Kidney tubule cell (primary cell): Measurements from ENCODE around the gene SHB.

Experiments used
- DNase-seq: peaks from one replicate; pipeline ENCODE4 v3.0.0-alpha.2; 2018; ENCODE audit warnings: low spot score

The SHB gene

DNA sequence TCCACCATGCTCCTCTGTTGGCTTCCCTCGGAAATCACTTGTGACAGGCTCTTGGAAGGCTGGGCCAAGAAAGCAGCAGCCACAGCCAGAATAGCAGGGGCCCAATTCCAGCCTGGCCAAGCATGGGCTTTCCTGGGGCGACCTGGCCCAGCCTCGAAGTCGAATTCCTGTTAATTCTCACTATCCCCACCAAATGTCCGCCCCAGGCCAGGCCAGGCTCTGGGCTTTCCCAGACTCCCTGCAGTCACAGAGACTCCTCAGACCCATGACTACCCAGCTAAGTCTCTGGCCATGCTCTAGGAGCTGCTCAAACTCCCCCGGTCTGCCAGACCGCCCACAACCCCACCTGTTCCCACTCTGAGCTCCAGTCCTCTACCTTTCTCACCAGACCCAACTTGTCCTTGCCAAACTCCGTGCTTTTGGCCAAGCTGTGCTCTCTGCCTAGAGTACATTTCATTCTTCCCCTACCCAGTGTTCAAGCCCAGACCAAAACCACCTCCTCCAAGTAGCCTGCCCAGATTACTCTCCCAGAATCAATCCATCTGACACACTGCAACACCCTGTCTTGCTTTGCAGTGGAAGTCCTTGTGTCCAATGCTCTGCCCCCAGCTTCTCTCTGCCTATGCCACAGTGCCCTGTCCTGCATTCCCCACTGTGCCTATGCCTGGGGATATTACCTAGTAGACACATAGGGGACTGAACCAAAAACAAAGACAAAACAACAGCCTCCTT lies 26.2 kb downstream of the SHB start:
- DNase-seq: no peak

DNA sequence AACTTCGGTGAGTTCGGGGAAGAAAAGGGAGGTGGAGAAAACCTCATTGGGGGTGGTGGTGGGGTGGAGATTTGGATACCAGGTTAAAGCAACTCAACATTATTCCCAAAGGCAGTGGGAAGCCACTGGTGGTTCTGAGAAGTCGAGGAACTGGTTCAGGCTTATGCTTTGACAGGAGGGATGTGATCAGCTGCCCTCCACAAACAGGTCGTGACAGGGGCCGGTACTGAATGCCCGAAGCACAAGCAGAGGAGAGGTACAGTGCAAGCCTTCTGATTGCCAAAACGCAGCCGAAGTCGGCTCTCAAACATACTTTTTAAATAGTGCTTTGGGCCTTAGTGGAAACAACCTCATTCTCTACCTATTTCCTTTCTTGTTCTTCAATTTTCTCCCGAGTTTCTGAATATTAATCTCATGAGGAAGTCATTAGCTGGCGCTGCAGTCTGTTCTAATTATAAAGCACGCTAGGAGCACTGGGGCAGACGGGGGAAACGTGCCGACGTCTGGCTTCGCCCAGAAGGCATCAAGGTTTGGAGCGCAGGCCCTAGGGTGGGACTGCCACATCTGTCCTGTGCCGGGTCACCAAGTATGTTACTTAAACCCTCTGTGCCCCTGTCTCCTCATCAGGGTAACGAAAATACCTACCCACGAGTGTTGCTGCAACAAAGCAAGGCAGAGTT lies 27.3 kb downstream of the SHB start:
- no peak for DNase-seq

DNA sequence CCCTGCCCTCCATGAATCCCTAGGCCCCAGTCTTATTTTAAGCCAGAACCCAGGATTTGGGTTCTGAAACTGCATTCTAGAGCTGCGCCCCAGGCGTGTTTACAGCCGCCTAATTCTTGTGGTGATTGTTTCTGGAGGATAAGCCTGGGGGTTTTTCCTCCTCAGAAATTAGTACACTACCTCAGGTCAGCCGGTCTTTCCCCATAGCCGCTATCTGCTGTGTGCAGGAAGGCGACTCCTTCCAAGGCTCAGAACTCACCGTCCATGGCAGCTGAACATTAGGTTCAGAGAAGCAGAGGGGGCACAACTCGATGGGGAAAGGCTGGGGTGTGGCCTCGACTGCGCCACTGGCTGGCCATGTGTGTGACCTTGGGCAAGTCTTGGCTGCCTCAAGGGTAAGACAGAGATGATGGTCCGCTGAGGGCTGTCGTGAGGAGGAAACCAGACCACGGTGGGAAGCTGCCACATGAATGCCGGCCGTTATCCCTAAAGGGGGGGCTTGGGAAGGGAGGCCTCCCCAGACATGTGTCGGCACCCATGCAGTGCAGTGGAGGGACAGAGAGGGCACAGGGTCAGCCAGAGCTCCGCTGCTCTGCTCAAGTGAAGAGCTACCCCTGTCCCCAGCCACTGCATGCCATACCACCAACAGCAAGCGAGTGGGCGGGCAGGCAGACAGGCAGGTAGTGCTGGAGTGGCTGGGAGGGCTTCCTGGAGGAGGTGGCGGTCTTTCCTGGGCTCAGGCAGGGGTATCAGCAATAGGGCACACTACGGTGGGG lies 28.9 kb downstream of the SHB start:
- no peak for DNase-seq

DNA sequence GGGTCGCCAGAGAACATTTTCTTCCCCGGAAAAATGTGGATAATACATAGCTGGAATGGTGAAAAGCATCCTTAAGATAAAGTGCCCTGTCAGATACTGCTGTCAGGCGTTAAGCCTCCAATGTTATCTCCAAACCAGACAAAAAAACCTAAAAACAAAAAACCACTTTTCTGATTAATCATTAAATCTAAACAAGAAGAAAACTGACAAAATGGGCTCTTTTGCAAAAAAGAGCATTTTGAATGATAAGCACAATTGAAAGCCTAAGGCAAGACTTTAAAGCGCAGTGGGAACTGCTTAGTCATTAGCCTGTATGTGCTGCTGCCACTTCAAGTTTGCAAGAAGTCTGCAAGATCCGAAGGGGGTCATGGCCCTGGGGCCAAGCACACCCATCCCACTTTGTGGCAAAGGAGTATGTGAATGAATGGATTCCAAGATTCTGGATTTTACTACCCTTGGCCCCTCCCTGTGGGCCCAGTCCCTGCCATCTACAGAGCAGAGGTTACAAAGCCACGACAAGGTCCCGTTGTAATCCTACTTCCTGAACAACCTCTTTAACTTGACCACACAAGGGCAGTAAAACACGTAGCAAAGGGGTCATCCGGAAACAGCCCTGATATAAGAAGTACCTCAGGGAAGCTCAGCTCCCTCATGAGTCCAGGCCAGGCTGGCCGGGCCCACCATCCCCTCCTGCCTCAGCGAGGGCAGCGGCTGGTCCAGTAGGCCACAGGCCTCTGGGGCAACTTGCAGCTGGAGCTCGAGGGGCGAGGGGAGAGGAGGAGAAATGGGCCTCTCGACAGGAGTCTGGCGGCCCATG lies 29.7 kb downstream of the SHB start:
- DNase-seq: no peak

DNA sequence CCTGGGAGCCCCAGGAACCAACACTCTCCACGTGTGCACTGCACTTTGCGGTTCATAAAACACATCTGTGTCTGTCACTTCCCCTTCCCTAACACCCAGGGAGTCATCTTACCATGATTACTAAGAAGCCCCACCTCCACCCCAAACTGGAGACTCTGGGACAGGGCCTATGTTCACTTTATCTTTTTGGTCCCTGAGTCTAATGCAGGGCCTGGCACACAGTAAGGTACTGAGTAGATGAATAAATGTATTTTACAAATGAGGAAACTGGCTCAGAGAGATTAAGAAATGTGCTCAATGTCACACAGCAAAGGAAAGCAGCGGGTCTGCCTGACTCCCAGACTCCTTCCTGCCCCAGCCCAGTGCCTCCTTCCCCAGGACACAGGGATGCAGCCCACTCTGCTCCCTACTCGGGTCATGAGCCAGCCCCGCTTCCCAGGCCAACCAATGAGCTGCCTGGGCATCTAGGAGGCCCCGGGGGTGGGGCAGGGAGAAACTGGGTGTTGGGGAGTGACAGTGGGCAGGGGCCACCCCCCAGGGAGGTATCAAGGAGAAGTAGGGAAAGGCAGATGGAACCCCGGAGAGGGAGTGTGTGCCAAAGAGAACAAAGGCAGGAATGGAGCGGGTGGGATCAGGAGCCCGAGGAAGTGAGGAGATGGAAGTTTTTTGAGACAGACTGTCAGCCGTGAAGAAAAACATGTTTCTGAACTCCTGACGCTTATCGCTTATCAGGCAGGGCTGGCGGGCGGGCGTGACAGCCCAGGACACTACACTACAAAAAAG lies 30.5 kb downstream of the SHB start:
- peak; percentile 56 for DNase-seq

DNA sequence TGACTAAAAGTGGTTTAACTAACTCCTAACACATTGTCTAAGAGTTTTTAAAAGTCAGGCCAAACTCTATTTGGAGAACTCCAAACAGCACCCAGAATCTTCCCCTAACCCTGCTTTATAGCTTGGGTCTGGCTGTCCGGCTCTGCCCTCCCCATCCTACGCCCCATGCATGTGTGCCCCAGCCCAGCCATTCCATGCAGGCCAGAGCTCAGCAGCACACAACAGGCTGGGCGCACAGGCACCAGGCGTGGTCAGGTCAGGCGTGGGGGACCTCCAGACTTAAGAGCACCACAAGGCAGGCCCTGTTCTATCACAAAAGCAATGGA lies 31.1 kb downstream of the SHB start:
- no peak for DNase-seq

DNA sequence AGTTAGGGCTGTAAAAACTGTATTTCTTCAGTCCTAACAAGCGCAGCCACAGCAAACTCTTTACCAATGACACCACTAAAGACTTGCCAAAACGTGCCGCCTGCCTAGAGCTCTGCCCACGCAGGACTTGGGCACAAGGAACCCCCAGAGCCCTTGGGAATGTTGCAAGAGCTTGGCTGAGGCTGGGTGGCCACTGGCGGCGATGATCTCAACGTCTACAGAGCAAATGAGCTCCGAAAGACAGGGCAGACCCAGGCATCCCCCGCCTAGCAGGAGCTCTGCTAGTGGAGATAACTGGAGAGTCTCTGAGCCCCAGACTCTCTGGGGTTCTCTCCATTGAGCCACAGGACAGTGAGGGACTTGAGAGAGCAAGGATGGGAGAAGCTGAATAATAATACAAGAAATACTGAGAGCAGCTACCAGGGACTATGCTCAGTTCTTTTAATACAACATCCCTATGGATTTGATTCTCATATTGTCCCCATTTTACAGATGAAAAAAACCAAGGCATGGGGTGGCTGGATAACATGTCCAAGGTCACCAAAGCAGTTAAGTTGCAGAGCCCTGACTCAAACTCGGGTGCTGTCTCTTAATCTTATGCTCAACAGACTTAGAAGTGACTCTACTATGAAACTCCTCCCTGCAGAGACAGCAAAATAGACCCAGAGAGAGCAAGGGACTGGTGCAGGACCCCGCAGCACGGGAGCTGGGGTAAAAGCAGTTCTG lies 32.5 kb downstream of the SHB start:
- DNase-seq: peak; percentile 50

DNA sequence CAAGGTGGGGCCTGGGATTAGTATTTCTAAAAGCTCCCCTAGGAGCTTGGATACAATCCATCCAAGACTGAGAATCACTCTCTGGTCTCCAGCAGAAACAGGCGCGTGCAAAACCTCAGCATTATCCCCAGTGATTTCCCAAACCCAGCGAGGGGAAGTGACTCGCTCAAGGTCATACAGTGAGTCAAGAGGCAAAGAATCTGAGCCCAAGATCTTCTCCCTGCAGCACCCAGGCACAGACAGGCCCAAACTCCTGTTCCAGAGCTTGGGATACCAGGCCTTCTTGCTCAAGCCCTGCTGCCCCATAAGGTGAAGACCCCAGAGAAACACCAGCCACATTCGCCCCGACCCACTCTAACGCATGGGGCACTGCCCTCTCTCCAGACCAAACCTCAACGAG lies 33.2 kb downstream of the SHB start:
- peak; percentile 86 for DNase-seq

DNA sequence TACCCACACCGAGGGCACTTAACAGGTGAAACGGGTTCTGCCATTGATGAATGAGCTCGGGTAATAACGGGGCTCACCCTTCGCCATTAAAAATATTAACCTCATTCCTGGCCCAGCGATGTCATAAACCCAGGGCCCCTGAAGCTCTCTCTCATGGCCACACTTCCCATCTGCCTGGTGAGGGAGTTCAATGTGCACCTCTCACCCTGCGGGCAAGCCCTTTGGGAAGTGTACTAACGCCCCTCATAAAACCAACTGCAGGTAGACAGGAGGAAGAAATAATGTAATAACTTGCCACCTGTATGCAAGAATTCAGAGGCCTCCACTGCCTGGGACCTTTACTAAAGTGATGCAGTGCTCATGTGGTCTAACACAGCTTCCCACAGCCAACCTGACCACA lies 35.1 kb downstream of the SHB start:
- no peak for DNase-seq

DNA sequence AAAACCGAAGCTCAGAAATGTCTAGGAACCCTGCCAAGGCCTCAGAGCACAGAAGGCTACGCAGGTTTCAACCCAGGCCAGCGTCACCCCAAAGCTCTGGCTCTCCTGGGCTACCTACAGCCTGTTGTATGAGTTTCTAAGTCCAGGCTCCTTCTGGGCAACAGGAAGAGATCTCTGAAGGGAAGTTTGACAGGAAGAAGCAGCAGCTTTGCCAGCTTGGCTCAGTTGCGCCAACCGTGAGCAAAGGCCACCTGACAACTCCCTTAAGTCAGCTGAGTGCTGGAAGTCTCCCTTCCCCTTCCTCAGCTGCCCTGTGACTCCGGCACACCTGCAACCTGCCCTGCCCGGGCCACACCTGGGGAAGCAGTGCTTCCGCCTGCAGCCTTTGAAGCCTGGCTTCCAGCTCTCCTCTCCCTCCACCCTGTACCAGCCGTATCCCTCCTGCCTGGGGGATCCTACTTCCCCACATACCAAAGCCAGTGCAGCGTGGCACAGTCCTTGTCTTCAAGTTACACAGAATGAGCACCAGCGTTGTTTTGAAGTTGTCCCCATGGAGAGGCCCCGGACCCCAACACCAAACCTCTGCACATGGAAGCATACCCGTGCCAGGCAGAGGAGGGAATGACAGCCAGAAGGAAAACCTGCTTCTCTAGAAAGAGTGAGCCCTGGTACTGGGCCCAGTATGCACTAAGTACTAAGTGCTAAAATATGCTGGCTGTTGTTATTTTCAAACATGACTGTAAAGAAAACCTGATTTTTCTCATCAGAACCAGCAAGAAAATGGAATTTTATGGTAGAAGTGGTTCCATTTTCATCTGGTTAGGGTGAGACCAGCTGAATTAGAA lies 36.5 kb downstream of the SHB start:
- peak; percentile 78 for DNase-seq

DNA sequence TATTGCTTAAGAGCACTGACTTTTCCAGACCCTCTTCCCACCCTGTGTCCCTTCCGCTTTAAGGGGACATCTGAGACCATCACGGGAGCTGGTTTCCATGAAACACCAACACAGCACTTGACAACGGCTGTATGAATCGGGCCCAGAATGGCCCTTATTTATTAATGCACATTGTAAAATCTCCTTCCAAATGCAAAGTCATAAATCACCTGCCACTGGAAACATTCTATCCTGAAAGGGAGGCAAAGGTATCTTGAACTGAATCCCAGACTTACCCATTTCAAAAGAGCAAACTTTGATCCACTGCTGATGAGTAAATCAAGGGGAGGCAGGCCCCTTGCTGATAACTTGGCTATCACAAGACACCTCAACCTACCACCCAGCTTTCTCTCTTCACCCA lies 37.4 kb downstream of the SHB start:
- DNase-seq: no peak

DNA sequence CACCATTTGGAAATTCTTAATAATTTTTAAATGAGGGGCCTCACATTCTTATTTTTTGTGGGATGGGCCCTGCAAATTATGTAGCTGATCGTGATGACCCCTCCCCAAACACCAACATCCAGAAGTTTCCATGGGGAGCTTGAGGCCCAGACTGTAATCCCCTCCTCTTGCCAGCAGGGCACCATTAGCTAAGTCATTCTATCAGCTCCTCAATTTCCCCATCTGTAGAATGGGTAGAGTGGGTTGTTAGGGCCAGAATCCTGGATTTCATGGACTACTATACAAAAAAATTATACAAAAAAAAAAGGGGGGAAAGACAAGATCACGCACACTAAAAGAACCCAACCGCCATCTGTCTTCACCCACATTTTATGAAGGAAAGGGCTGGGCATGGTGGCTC lies 38.4 kb downstream of the SHB start:
- no peak for DNase-seq

DNA sequence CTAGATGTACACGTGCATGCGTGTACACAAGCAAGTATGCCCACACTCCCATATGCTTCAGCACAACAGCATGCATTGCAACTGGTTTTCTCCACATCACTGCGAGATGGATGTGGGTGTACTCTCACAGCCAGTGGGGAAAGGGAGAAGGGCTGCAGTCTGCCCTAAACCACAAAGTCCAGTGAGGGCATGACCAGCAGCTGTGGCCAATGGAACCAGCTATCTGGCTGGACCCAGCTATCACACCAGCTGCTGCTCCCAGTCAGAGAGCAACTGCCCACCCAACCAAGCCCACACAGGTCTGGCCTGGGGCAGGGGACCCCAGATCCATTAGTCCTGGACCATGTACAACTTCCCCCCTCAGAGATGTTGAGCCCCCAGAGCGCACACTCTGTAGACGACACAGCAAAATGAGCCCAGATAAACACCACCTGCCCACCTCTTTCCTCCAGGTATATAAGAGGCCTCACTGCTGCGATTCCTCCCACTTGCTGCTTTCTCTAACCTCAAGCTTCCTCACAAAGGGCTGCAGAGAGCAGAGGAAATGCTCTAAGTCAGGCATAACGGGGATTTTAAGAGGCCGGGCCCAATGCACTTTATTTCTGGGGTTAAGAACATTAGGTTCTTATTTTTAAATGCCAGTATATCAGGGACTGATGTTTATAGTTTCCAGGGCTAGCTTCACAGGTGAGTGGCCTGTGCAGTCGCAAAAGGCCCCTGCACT lies 39.0 kb downstream of the SHB start:
- DNase-seq: no peak

DNA sequence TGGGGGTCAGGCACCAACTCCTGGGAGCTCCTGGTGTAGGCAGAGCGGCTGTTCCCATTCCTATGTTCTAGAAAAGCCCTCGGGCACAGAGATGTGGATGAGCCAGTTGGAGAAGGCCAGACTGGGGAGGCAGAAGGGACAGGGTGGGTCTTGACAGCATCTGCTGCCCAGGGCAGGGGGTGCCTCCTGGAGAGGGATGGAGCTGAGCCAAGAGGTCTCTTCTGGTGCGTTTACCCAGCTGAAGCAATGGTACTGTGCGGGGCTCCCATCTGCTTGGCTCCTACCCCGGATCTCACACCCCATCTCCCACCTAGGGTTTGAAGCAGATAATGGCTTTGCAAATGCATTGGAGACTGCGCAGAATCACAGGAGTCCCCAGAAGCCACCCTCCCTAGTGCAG lies 41.3 kb downstream of the SHB start:
- DNase-seq: no peak

DNA sequence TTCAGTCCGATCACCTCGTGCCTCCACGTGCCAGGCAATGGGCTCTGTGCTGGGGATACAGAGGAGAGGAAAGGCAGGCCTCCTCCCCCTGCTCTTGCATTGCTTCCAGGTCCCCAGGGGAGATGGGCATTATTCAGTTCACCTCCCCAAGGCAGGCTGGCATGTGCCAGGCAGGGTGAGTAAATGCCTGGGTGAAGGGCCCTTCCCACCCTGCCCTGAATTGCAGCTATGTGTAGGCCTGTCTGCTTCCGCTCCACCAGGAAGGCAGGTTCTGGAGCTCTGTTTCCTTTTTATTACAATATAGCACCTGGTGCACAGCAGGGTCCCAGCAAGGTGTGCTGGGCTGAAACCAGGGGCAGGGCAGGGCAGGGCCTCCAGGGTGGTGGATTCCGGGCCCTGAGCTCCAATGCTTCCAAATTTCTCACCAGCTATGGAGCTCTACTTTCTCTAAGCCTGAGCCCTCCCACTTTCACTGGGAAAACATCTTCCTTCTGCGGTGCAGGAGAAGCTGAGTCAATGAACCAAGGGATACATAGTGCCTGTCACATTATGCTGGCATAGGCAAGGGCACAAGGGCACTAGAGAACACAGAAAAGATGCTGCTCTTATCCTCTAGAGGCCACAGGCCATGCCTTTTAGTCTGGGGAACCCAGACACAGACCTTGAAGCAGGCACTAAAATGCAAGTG lies 42.0 kb downstream of the SHB start:
- DNase-seq: peak; percentile 48

DNA sequence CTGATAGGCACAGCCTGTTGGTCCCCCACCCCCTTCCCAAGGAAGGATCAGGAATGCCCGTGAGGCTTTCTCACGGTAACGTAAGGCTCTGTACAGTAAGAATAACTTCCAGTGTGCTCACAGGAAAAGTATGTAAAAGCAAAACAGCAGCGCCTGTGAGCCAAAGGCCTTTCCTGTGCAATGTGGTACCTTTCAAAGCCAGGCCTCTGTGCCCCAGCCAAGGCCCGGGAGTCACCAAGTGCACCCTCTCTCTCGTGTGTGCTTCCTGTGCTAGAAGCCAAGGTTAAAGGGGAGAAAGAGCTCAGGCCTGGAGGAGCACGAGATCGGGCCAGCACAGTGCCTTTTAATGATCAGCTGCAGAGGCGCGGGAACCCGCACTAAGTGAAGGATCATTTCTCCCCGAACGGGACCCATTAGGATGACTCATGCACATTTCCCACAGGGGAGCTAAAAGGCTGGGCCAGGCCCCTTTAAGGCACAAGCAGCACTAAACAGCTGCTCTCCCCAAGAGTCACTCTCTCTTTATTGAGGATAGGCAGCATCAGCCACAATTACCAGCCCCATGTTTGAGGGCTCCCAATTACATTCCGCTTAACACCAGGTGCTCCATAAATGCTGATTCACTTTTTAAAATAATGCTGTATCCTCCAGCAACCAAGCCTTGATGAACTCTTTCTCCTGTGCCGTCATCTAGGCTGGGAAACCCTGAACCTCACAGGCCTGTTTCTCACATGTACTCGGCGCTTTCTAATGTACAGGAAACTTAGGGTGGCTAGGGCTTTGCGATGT lies 42.8 kb downstream of the SHB start:
- peak; percentile 90 for DNase-seq

DNA sequence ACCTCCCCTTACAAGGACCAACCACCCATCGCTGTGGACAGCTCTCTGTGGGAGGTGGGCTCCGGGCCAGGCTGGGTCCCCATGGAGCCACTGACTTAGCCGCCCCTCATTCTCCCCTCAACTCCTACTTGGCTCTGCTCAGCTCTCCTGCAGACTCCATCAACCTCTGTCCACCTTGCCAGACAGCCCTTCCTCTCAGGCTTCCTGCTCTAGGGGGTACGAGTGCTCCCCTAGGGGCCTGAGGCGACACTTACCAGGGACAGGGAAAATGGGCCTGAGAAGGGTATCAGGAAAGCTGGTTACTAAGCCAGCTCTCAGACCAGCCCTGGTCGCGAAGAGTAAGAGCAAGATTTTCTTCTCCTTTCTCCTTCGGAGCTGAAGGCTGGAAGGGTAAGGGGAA lies 43.9 kb downstream of the SHB start:
- DNase-seq: no peak
